Islet of Langerhans (tissue), 1 donor: ENCODE measurements around the gene DAP.

Experiments used
- FAIRE-seq: peaks from one replicate; lab custom pipeline; 2011; peaks lifted over from hg19 to GRCh38; lab: Jason Lieb, UNC

DAP gene

DNA sequence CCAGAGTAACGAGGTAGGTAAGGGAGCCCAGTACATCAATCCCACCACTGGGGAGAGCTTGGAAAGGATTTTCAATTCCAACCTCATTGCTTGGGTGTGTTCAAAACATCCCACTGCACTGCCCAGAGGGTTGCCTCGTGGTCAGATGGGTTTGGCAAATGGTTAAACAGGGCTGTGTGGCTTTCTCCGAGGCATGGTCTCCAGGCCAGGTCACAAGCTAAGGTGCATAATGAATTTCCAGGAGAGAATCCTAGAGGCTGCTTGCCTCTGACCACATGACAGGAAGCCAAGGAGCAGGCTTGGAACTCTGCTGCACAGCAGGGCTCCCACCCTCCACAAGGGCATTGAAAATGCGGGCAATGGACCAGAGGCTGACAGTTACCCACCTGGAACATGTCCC lies 51.6 kb downstream of the DAP start:
- no peak for FAIRE-seq

DNA sequence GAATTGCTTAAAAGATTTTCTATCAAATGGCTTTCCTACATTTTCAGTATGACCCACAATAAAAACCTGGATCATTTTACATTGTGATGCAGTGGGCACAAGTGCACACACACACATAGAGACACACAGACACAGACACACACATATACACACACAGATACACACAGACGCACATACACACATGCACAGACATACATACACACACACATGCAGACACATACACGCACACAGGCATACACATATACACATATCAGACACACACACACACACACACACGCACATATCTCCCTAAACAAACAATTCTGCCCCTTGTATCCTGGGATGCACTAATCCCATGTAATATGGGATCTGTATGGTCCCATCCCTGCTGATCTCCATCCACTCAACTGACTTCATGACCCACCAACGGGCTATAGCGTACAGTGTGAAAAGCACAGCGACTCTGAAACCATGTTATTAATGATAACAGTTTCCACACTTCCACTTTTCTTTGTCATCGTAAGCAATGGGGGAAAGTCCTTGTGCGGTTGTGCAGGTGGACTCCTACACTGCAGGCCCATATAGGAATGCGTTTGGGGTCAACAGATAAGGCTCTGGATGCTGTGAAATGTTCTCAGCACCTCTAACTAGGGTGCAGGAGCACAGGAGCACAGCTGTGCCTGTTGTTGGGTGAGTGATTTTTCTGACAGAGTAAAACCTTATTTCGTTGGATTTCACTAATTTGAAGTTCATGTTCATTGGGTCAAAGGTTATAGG lies 52.7 kb downstream of the DAP start:
- no peak for FAIRE-seq

DNA sequence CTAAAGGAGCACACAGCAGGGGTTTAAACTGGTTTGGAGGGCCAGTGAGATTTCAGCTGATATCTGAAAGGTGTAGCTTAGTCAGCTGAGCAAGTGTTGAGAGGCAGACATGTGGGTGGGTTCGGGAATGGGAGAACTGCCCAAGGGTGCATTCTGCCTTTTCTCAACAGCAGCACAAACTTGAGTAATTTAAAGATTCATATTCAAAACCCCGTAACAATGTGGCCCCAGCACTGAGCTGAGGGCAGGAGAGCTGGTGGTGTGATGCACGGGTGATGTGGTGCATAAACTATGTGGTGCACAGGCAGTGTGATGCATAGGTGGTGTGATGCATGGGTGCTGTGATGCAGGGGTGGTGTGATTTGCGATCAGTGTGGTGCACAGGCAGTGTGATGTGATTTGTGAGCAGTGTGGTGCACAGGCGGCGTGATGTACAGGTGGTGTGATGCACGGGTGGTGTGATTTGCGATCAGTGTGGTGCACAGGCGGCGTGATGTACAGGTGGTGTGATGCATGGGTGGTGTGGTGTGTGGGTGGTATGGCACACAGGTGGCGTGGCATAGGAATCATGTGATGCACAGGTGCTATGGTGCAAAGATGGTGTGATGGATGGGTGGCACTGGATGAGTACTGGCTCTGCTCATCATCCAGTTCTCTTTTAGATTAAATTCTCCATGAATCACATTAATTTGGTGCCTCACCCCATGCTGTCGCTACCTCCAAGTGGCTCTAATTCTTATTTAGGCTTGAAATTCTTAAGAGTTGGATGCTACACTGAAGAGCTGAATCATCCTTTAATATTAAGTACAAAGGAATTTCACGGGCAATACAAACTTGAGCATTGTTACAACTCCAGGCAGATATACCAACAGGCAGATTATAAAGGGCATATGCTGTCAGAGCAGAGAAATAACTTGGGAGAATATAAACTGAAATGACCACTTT lies 53.6 kb downstream of the DAP start:
- FAIRE-seq = no peak

DNA sequence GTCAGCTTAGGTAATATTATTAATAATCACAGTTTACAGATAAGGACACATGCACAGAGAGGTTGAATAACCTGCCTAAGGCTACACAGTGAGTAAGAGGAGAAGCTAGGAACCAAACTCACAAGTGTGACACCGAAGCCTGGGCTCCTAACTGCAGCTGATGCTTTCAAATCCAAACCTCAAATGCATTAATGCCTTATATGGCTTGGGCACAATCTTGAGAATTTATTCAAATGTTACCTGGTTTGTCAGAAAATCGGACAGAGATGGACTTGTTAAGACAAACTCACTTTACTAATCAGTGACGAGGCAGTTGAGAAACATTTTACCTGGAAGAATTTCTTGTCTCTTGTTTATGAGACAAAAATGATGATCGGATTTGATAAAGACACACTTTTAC lies 54.7 kb downstream of the DAP start:
- FAIRE-seq = no peak

DNA sequence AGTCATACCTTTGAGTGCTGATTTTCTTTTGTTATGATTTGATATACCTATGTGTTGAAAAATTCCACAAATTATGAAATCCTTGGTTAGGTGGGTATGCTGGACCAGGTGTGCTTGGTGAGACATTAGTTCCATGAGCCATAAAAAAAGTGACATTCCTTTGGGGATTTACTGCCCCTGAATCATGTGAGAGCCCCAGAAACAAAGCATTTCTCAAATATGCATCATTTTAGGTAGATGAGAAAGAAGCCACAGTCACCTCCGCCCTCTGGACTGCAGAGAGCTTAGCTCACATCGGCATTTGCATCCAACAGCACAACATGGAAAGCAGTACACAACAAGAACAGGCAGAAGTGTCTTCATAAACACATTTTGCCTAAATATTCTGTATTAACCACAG lies 55.3 kb downstream of the DAP start:
- FAIRE-seq = no peak

DNA sequence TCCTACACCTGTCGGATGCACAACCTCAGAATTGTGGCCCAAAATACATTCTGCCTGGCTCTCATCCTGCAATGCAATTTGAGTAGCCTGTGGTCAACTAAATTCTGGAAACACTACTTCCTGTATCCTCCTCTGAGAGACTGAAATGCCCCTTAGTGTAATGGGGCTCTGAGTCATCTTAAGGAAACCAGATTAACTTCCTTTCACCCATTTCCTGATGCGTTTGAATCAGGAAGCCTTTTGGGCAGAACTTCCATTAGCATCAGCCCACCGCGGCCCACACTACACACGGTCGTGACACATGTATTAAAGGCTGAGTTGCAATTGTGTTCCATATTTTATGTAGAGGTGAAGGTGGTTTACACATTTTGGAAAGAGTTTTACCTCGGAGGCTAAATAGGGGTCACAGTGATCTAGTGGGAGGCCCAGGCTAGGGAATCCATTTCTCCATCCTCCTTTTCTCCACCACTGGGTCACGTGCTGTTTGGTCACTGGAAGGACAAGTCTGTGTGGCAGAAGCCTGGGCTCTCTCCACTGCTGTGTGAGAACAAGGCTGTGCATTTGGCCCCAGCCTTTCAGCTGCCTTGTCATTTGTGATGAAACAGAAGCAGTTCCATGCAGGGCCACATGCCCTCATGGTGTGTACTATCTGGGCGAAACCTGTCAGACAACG lies 55.9 kb downstream of the DAP start:
- no peak for FAIRE-seq

DNA sequence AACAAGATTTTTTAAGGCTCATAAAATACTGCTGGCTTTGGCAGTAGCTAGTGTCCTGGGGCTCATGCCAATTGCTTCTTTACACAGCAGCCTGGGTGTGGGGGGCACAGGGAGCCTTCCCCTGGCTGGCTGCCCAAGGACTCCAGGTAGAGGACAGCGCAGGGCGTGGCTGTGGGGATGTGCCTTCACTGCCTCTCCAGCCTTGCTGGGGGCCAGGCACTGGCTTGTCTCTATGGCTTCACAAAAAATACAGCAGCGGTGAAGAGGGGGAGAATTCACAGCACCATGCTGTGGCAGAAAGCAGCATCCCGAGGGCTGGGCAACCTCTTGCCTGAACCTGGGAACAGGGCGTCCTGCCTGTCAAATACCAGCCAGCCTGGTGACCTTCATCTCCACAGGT lies 57.4 kb downstream of the DAP start:
- no peak for FAIRE-seq

DNA sequence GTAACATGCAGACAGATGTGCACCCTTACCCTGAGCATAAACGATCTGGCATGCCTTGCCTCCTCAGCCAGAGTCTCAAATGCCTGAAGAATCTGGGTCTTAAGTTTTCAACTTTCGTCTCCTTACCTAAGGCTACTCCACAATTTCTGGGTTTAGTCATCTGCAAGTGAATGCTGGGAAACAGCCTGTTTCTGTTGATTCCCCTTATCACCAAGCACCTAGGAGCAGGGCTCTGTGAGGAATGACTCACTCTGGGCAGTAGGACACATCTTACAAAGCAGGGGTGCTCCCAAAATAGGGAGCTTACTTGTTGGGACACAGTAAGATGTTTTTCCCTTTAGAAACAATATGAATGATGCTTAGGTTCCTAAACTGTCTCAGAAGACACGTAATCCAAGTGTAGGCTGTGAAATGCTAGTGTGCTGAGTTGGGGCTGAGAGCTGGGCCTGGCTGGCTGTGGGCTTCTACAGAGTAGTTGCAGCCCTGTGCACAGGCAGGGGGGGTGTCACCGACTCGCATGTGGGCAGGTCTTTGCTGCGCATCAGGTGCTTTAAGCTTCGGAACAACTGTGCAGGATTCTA lies 58.0 kb downstream of the DAP start:
- FAIRE-seq = no peak

DNA sequence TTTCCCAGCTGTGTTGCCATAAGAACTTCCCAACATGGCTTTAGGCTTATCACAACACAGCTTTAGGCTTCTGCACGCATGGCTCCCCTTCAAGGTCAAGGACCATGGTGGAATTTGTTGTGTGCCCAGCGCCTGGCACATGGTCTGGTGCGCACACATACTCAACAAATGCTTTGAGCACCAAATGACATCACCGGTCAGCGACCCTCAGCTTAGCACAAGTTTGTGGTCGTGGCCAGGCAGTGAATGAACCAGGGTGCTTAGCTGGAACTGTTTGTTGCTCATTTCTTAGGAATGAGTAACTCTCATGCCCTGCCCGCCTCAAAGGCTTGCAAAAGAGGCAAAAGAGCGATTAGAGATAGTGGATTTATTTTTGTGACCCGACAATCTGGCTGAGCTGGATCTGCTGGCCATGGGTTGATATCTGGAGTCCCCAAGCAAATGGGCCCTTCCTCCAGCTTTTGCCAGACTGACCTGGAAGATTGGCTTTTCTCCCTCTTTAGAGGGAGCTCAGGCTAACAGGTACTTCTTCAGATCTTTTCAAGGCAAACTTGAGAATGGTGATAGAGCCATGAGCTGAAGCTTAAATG lies 58.9 kb downstream of the DAP start:
- FAIRE-seq = no peak

DNA sequence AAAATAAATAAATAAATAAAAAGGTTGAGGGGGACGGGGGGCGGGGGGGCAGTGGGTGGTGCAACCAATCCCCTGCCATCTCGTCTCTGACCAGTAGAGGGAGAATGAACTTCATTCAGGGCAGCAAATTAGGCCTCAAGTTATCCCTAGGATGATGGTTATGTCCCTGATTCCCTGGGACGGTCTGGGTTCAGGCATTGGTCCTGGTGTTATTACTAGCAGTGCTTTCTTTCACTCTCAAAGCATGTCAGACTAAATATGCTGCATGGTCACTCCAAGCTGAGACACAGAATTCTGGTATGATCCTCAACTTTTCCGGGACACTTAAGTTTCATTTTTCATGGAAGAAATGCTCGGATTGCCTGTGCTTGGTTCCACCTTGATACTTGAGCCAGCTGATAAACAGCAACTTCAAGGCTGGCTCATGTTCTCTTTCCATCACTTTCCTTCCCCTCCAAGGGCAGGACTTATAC lies 59.4 kb downstream of the DAP start:
- FAIRE-seq = no peak

DNA sequence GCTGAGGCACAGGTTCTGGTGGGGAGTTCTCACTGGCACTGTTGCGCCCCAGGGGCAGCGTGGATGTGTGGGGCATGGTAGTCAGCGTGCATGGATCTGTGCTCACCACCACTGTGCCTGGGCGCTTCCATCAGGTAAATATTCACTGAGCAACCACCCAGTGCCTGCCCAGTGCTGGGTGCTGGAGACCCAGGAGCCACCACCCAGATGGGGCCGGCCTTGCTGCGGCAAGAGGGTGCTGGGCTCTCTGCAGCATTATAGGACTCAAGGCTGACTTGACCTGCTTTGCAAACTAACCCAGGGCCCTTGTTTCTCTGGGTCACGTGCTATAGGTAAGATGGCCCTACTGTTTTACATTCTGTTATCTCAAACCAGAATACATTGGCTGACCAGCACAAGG lies 60.5 kb downstream of the DAP start:
- no peak for FAIRE-seq

DNA sequence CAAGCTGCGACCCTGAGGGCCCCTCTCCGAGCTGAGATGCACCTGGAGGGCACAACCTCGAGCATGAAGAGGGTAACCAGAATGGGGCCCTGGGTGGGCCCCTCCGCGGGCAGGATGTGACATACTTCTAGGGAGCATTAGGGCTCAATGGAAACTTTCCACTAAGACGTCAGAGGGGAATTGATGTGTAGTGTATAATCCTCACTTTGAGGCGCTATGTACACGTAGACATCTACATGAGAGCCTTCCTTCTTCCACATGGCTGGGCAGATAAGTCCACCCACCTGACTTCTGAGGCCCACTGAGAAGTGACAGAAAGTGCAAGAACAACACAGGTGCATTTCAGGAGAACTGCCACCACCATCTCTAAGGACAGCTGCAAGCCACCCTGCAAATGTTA lies 61.0 kb downstream of the DAP start:
- no peak for FAIRE-seq

DNA sequence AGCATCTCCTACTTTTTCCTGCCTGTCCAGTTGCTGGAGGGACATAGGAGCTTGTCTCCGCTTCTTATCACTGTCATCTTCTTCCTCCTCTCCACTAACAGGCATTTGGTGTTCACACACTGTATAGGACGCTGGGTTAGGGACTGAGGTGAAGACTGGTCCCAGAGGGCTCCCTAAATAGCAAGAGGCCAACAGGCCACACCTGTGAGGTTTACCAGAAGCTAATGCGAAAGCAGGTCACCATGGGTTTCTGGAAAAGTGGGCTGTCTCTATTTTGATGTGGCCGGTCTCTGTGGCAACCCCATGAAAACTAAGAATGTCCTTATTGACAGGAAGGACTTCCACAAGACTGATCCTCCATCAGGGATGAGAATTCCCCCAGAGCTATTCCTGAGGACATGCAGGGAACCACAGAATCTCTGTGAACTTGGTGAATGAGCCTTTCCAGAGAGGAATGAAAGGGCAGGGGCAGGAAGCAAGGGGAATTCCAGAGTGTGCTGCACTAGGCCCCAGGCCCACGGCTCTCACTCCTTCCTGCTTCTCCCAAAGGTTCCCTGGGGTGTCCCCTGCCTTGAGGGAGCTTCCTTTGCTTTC lies 61.7 kb downstream of the DAP start:
- no peak for FAIRE-seq

DNA sequence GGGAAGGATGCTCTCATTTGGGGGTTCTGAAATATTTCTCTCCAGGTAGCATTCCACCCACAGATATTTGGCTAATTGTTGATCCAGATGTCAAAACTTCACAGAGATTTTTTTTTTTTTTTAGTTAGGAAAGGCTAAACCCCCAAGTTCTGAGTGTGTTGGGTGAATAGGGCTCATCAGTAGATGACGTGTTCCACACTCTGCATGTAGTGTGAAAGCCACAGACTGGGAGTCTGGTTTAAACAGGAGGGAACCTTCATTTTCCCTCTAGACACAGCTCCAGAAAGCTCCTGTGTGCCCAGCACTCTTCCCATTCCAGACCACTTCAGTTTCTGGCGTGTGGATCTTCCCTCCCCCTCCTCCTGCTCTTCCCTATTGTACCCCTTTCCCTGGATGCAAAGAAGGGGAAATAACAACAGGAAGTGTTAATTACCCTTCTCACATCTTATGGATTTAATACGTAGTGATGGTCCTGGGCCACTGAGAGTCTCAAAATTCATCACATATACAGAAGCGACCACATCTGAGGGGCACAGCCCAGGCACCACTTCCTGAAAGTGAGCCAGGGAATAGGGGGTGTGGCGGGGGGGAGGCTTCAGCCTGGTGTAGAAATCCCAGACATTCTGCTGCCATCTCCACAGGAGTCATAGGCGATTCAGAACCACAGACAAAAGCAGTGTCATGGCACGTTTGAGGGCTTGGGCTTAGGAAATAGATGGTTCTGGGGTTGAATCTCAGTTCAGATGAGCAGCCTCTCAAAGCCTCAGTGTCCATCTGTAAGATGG lies 65.1 kb downstream of the DAP start:
- no peak for FAIRE-seq

DNA sequence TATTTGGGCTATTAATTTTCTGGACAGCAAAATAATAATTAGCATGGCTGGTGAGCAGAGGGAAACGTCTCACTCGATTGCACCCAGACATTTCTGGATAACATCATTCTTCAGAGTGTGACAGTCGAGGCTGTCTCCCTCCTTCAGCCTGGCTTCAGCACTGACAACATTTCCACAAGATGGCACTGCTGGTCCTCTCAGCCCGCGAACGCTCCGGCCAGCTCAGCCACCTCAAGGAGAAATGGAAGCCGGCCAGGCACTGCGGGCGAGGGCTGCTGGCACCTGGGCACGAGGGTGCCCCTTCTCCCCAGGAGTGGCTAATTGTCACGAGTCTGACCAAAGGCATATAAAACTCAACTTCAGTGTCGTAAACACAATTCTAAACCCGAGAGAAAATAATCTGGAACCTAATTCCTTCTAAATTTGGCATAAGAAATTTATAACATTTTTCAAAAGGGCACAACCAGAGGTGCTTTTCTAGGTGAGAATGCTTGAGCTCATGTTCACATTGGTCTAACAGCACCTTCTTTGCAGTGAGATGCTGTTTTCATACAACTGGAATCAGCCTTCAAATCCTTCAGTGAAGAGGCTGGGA lies 65.9 kb downstream of the DAP start:
- no peak for FAIRE-seq

DNA sequence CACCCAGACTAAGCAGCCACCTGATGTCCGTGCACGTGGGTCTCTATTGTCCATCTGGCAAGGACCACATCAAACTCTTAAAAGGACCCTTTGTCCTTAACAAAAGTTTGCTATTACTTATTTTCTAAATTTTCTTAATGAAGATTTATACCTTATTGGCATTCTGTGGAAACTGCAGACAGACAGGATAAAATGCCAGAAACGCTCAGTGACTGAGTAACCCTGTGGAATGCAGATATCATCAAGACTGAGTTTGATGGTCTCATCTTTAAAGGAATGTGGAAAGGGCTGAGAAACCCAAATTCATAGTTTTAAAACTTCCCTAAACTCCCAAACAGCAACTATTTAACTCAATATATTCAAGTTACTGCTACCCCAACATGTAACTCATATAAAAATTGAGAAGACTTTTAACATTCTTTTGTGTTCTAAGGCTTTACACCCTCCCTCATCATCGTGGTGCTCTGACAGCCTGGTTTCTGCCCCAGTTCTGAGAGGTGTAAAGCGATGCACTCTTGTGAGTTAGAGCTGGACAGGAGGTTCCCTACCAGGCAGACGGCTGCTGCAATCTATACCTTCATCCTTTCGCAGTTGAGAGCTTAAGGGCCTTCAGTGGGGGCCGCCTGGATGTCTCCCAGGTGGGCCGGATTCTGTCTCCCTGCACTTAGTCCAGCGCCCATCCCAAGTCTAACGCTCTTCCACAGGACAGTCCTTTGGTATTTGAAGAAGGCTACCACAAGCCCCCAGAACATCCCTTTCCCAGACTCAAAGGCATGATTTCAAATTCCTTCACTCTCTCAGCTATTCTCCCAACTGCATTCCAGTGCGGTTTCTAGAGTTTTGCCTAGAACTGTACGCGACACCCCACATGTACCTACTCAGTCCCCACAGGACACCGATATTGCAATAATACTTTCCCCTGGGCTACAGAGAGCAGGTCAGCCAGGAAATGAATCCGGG lies 68.9 kb downstream of the DAP start:
- no peak for FAIRE-seq

DNA sequence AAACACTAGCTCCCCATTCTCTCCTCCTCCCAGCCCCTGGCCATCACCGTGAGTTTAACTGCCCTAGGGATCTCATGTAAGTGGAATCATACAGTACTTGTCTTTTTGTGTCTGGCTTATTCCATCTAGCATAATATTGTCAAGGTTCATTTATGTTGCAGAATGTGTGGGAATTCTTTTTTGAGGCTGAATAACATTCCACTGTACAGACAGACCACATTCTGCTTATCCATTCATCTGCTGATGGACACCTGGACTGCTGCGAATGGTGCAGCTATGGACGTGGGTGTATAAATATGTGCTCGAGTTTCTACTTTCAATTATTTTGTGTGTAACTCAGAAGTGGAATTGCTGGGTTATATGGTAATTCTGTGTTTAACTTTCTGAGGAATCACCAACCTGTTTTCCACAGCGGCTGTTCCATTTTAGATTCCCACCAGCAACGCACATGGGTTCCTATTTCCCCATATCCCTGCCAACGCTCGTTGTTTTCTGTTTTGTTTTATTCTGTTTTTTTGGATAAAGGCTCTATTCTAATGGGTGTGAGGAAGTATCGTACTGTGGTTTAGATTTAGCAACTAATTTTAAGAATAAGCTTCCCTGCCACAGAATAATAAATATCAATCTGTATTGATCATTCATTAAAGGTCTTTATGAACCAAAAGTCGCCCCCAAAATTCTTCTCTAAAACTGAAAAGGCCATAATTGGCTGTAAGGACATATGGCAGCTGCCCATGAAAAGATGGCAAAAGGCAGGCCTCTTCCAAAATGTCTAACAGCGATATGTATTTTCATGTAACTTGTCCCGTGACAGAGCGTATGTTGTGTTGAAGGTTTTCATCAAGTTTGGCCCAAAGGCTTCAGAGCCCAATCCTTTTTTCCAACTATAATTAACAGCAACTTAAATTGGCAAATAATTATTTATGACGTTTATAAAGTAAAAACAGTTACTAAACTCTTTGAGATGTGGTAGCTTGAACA lies 70.3 kb downstream of the DAP start:
- no peak for FAIRE-seq
